Measurements from ENCODE around the gene BIRC6.

The BIRC6 gene

GRCh38 chr2:32377928-32378327, 21.1 kb downstream of the BIRC6 start:
- no peak for DNase-seq

- DNase-seq, result no peak
Measured at GRCh38 chr2:32379352-32379751, 22.5 kb downstream of the BIRC6 start.

GRCh38 chr2:32383858-32384257, 27.0 kb downstream of the BIRC6 start:
- DNase-seq, result no peak

GRCh38 chr2:32384529-32384928, 27.7 kb downstream of the BIRC6 start:
- no peak for DNase-seq

- DNase-seq, result no peak
Measured at GRCh38 chr2:32386739-32387138, 29.9 kb downstream of the BIRC6 start.

GRCh38 chr2:32399221-32399620, 42.4 kb downstream of the BIRC6 start:
- no peak for DNase-seq

GRCh38 chr2:32402091-32402490, 45.3 kb downstream of the BIRC6 start:
- no peak for DNase-seq

- DNase-seq, result no peak
Measured at GRCh38 chr2:32403782-32404181, 47.0 kb downstream of the BIRC6 start.

- no peak for DNase-seq
Measured at GRCh38 chr2:32404691-32405090, 47.9 kb downstream of the BIRC6 start.

- DNase-seq, result no peak
Measured at GRCh38 chr2:32416519-32416918, 59.7 kb downstream of the BIRC6 start.

- DNase-seq, result no peak
Measured at GRCh38 chr2:32417659-32418058, 60.8 kb downstream of the BIRC6 start.

GRCh38 chr2:32418778-32419177, 62.0 kb downstream of the BIRC6 start:
- no peak for DNase-seq

GRCh38 chr2:32422133-32422532, 65.3 kb downstream of the BIRC6 start:
- DNase-seq, result no peak

- no peak for DNase-seq
Measured at GRCh38 chr2:32423536-32423935, 66.7 kb downstream of the BIRC6 start.

- no peak for DNase-seq
Measured at GRCh38 chr2:32424739-32425138, 67.9 kb downstream of the BIRC6 start.

- no peak for DNase-seq
Measured at GRCh38 chr2:32425719-32426141, 68.9 kb downstream of the BIRC6 start.

- DNase-seq, result no peak
Measured at GRCh38 chr2:32427672-32428610, 71.1 kb downstream of the BIRC6 start.

- DNase-seq, result no peak
Measured at GRCh38 chr2:32430804-32431203, 74.0 kb downstream of the BIRC6 start.

- no peak for DNase-seq
Measured at GRCh38 chr2:32436150-32436549, 79.3 kb downstream of the BIRC6 start.

- DNase-seq, result no peak
Measured at GRCh38 chr2:32442020-32442467, 85.2 kb downstream of the BIRC6 start.

GRCh38 chr2:32446369-32446768, 89.5 kb downstream of the BIRC6 start:
- DNase-seq, result no peak

GRCh38 chr2:32450851-32451250, 94.0 kb downstream of the BIRC6 start:
- no peak for DNase-seq

- no peak for DNase-seq
Measured at GRCh38 chr2:32452338-32453064, 95.7 kb downstream of the BIRC6 start.

Data from 8988T (cell line).